ENCODE results near the gene GRK1.

Gene GRK1

DNA sequence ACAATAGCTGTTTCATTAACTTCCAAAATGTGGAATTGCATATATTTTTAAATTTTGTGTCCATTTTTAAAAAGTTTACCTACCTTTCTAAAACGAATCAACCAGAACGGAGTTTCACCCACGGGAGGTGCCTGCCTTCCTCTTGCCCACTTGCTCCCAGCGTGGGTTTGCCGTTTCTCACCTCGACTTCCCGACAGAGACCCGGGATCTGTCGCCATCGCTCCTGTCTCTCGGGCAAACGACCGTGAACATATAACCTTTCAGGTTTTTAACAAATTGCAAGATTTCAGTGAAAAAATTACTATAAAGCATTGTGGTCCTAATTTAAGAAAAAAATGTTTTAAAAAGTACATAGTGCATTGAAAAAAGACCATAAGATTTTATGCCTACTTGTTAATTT lies 96.2 kb downstream of the GRK1 start:
- Mint-ChIP-seq H3K9me3 (no peaks in the 10 kb centered on the region), H3K4me3 (no peak overlapping the region), H3K27me3 (ENCODE audit: low read depth) (peaks cover 63% of the 10 kb centered on the region), H3K27ac (no peak overlapping the region), H3K4me1 (peaks cover 10% of the 10 kb centered on the region), H3K36me3 (ENCODE audit: low read depth) (no peaks in the 10 kb centered on the region)
- TF ChIP-seq, protein P1, sequence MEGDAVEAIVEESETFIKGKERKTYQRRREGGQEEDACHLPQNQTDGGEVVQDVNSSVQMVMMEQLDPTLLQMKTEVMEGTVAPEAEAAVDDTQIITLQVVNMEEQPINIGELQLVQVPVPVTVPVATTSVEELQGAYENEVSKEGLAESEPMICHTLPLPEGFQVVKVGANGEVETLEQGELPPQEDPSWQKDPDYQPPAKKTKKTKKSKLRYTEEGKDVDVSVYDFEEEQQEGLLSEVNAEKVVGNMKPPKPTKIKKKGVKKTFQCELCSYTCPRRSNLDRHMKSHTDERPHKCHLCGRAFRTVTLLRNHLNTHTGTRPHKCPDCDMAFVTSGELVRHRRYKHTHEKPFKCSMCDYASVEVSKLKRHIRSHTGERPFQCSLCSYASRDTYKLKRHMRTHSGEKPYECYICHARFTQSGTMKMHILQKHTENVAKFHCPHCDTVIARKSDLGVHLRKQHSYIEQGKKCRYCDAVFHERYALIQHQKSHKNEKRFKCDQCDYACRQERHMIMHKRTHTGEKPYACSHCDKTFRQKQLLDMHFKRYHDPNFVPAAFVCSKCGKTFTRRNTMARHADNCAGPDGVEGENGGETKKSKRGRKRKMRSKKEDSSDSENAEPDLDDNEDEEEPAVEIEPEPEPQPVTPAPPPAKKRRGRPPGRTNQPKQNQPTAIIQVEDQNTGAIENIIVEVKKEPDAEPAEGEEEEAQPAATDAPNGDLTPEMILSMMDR (IDR thresholded peaks at IDR 0.05; ENCODE audit: unreplicated experiment in 3 of 3) = no peak

DNA sequence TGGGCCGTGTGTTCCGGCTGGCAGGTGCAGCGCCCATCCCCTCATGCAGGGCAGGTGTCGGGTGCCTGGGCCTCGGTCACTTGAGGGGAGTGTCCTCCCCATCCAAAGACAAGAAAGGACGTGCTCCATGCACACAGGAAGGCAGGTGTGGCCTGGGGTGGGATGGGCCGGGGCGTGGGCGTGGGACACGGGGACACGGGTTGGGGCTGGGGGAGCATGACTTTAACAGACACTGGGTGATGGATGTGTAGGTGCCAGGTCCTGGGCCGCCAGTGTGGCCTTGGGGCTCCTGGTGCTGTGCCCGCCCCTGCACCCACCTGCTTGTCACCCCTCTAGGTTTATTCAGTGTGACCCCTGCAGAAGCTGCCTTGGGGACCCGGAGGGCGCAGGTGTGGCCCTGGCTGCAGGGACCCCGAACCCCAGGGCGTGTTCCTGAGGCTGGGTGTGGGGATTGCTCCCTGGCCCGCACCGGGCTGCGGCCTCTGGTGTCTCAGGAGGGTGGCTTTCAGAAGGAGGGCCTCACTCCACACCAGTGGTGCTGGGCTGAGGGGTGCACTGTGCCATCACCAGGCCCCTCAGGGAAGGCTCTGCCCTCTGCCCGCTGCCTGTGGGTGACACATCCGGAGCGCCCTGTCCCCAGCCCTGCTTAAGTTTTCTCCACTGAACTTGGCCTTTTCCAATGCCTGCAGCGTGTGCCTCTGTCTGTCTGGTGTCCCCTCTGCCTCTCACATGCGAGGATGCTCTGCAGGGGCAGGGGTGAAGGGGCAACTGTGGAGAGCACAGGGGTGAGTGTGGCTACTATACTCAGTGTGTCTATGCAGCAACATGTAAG lies 97.2 kb downstream of the GRK1 start:
- Mint-ChIP-seq H3K27ac (no peak overlapping the region), H3K27me3 (ENCODE audit: low read depth) (peaks cover 64% of the 10 kb centered on the region), H3K9me3 (no peaks in the 10 kb centered on the region), H3K4me3 (no peak overlapping the region), H3K4me1 (peaks cover 6% of the 10 kb centered on the region), H3K36me3 (ENCODE audit: low read depth) (no peaks in the 10 kb centered on the region)
- TF ChIP-seq, protein P1 (IDR thresholded peaks at IDR 0.05; ENCODE audit: unreplicated experiment in 3 of 3) = no peak

DNA sequence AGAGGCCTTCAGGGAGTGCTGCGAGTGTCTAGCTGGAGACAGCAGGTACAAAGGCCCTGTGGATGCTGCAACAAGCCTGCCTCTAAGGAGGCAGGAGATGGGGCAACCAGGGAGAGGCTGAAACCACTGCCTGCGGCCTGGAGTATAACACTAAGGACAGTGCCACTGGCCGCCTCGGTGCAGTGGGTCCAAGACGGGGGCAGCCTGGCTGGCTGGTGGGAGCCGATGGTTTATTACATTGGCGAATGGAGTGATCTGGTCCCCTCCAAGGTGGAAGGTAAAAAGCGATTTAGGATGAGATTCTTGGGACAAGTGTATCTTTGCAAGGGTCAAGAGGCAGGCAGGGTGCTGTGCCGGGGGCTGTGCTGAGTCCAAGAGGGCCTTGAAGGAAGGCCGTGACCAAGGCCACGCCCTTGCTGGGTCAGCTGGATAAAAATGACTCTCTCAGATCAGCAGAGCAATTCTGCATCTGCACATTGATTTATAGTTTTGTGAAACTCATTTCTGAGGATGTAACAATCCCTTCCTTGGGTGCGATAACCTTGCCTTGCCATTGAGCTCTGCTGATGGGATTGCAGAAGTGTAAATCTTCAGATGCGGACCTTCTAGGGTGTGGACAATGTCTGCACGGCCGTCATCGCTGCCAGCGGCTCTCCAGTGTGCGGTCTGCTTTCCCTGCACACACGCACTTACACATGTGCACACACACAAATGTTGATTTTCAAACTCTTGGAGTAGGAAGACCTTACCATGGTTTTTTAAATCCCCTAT lies 98.0 kb downstream of the GRK1 start:
- Mint-ChIP-seq H3K27ac (no peak overlapping the region), H3K4me1 (peaks cover 6% of the 10 kb centered on the region), H3K4me3 (no peak overlapping the region), H3K36me3 (ENCODE audit: low read depth) (no peaks in the 10 kb centered on the region), H3K27me3 (ENCODE audit: low read depth) (peaks cover 60% of the 10 kb centered on the region), H3K9me3 (no peaks in the 10 kb centered on the region)
- TF ChIP-seq, protein P1 (IDR thresholded peaks at IDR 0.05; ENCODE audit: unreplicated experiment in 3 of 3) = no peak

DNA sequence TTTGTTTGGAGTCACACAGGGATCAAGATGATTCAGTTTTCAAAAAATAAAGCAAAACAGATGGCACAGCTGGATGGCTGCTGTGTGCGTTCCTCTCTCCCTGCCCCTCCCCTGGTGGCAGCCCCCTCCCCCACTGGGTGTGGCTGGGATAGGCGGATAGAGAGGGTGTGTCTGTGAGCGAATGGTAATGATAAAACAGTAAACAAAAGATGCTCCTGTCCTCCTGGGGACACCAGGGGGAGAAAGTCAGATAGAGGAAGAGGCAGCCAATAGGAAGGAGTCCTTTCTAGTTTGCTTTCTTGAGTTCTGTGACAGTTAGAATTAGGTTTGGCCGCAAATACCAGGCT lies 98.5 kb downstream of the GRK1 start:
- H3K4me3 Mint-ChIP-seq = no peak overlapping the region
- peaks cover 10% of the 10 kb centered on the region for H3K4me1 Mint-ChIP-seq
- H3K27ac Mint-ChIP-seq = no peak overlapping the region
- peaks cover 55% of the 10 kb centered on the region for H3K27me3 Mint-ChIP-seq (ENCODE audit: low read depth)
- no peaks in the 10 kb centered on the region for H3K9me3 Mint-ChIP-seq
- TF ChIP-seq, protein P1 (IDR thresholded peaks at IDR 0.05; ENCODE audit: unreplicated experiment in 3 of 3) = no peak
- H3K36me3 Mint-ChIP-seq (ENCODE audit: low read depth) = no peaks in the 10 kb centered on the region

DNA sequence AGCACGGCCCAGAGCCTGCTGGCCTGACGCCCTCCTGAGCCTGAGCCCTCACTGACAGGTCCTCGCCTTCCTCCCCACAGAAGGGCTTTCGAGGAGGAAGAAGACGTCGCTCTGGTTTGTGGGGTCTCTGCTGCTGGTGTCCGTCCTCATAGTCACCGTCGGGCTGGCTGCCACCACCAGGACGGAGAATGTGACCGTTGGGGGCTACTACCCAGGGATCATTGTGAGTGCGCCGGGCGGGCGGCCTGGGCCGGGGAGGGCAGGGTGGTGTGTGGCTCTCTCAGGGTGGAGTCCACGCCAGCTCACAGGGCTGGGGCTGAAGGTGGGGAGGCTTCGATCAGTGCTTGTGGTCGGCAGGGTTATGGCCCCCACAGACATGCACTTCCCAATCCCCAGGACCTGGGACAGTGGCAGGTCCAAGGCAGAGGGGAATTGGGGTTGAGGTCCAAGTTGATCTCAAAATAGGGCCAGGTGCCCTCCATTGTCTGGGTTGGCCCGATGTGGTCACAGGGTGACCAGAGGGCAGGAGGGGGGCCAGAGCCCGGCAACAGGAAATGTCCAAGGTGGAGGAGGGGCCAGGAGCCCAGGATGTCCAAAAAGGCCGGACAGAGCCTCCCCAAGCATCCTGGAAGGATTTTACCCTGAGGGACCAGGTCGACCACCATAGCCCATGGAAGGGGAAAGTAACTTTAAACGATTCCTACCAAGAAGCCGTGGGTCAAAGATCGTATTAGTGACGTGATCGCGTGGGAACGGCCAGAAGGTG lies 99.2 kb downstream of the GRK1 start:
- H3K36me3 Mint-ChIP-seq (ENCODE audit: low read depth) = no peaks in the 10 kb centered on the region
- TF ChIP-seq, protein P1 (IDR thresholded peaks at IDR 0.05; ENCODE audit: unreplicated experiment in 3 of 3) = no peak
- H3K4me1 Mint-ChIP-seq = peaks cover 10% of the 10 kb centered on the region
- no peak overlapping the region for H3K4me3 Mint-ChIP-seq
- H3K27ac Mint-ChIP-seq = no peak overlapping the region
- H3K27me3 Mint-ChIP-seq (ENCODE audit: low read depth) = peaks cover 48% of the 10 kb centered on the region
- no peaks in the 10 kb centered on the region for H3K9me3 Mint-ChIP-seq
